MCF 10A (cell line): Measurements from ENCODE around the gene LDLRAD4. TPM values are rescaled to one million over a fixed set of nuclear protein-coding genes. Genes with fewer than 3 reads are reported as not detected.

Experiments
- BruUV-seq: library from RNA; stranded (reverse); fragments of 400-500 nt; replicated peaks from 2 replicates; lab custom pipeline; 2021; lab: Mats Ljungman, UMichigan
- CTCF ChIA-PET: fragments of 300-600 bp; sonication (Branson Sonifier 250); formaldehyde crosslinking; extraction: SDS; loops from one replicate; lab custom pipeline; 2021; ENCODE audit warnings: antibody characterized with exemption, inconsistent platforms; lab: Yijun Ruan, JAX
- POLR2A ChIA-PET: fragments of 300-600, 350-650 bp; sonication (Branson Sonifier 250); formaldehyde crosslinking; extraction: SDS; loops from one replicate; lab custom pipeline; 2020; ENCODE audit warnings: antibody characterized with exemption, inconsistent platforms; lab: Yijun Ruan, JAX
- DNase-seq: peaks from one replicate; pipeline ENCODE4 v3.0.0-alpha.2; 2018; ENCODE audit not compliant: unreplicated experiment
- H3K27ac Mint-ChIP-seq: one replicate; pipeline ENCODE4 v1.8.0; 2022; ENCODE audit warnings: mild to moderate bottlenecking, low read depth, mixed read lengths; ENCODE audit not compliant: unreplicated experiment
- H3K27me3 Mint-ChIP-seq: one replicate; pipeline ENCODE4 v1.8.0; 2022; ENCODE audit warnings: mixed read lengths; ENCODE audit not compliant: insufficient read depth, unreplicated experiment
- H3K36me3 Mint-ChIP-seq: one replicate; pipeline ENCODE4 v1.8.0; 2022; ENCODE audit warnings: mild to moderate bottlenecking, moderate library complexity, mixed read lengths; ENCODE audit not compliant: insufficient read depth, unreplicated experiment
- H3K4me1 Mint-ChIP-seq: one replicate; pipeline ENCODE4 v1.8.0; 2022; ENCODE audit warnings: mixed read lengths; ENCODE audit not compliant: insufficient read depth, unreplicated experiment
- H3K4me3 Mint-ChIP-seq: one replicate; pipeline ENCODE4 v1.8.0; 2022; ENCODE audit warnings: mild to moderate bottlenecking, moderate library complexity, mixed read lengths; ENCODE audit not compliant: unreplicated experiment
- H3K9me3 Mint-ChIP-seq: one replicate; pipeline ENCODE4 v1.8.0; 2022; ENCODE audit warnings: mixed read lengths; ENCODE audit not compliant: unreplicated experiment
- CTCF ChIP-seq: fragments of 200-600 bp; IDR thresholded peaks from one replicate; pipeline ENCODE4 v1.8.0; 2022; ENCODE audit warnings: antibody characterized with exemption, mild to moderate bottlenecking; ENCODE audit not compliant: unreplicated experiment
- intact Hi-C: fragments of 100-400 bp; cut with micrococcal nuclease; formaldehyde crosslinking; loops from 2 replicates; pipeline ENCODE4 v1.14.1; 2022
- total RNA-seq: library from RNA; stranded (reverse); gene quantifications from 2 replicates; pipeline ENCODE4 v1.2.3, GENCODE V29; 2022

The LDLRAD4 gene
- total RNA-seq, 1 experiment from 2014 or later, result not detected

GRCh38 chr18:13317801-13318200, 99.2 kb downstream of the LDLRAD4 start:
- no TSS peak for BruUV-seq
- intact Hi-C loops, result no loop called here
- no peak for DNase-seq
- Mint-ChIP-seq H3K36me3 (no peaks in the 10 kb centered on the region), H3K4me3 (no peak overlapping the region), H3K9me3 (peaks cover 41% of the 10 kb centered on the region), H3K27me3 (no peaks in the 10 kb centered on the region), H3K4me1 (no peaks in the 10 kb centered on the region), H3K27ac (no peak overlapping the region)
- TF ChIP-seq CTCF, result no peak
- ChIA-PET POLR2A (no interaction called here), CTCF (no interaction called here)

DNA sequence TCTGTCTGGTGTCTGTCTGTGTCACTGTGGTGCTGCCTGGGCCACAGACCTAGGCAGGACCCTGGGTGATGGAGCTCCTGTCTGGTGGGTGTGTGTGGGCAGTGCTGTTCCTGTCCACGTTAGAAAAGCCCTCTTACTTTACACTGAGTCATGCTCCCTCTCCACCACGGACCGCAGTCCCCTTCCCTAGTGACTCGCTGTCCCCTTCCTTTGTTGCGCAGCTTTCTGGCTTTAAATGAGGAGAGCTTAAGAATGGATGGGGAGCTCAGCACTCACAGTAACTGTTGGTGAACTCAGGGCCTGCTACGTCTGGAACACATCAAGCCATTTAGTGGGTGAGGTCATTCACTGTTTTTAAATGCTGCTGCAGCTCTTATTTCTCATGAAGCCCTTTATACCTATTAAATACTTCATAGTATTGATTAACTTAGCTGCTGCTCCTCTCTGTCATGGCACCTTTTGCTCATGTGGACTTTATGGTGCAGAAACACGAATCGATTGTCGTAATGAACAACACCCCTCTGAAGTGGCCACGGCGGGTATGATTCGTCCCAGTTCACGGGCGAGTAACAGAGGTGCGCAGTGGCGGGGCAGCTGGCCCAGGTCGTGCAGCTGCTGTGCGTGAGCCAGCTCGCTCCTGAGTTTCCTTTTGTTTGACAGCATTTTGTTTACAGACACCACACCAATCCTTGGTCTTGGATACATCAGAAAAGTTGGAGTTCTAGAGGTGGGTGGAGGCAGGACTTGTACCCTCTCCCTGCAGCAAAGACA, 100.4 kb downstream of the LDLRAD4 start:
- Mint-ChIP-seq H3K4me1 (no peaks in the 10 kb centered on the region), H3K9me3 (peaks cover 41% of the 10 kb centered on the region), H3K4me3 (no peak overlapping the region), H3K36me3 (no peaks in the 10 kb centered on the region), H3K27ac (no peak overlapping the region), H3K27me3 (no peaks in the 10 kb centered on the region)
- CTCF ChIA-PET, result no interaction called here
- DNase-seq, result no peak
- no TSS peak for BruUV-seq
- intact Hi-C loops, result no loop called here
- no peak for TF ChIP-seq CTCF
- POLR2A ChIA-PET, result no interaction called here

- BruUV-seq, result no TSS peak
- TF ChIP-seq CTCF, result no peak
- H3K9me3 Mint-ChIP-seq, result peaks cover 40% of the 10 kb centered on the region
- H3K4me1 Mint-ChIP-seq, result no peaks in the 10 kb centered on the region
- intact Hi-C loops, result no loop called here
- H3K27me3 Mint-ChIP-seq, result no peaks in the 10 kb centered on the region
- POLR2A ChIA-PET, result no interaction called here
- CTCF ChIA-PET, result no interaction called here
- H3K27ac Mint-ChIP-seq, result no peak overlapping the region
- no peak overlapping the region for H3K4me3 Mint-ChIP-seq
- H3K36me3 Mint-ChIP-seq, result no peaks in the 10 kb centered on the region
- DNase-seq, result no peak
These were observed 101.1 kb downstream of the LDLRAD4 start for GRCh38 chr18:13319629-13320028.

DNA sequence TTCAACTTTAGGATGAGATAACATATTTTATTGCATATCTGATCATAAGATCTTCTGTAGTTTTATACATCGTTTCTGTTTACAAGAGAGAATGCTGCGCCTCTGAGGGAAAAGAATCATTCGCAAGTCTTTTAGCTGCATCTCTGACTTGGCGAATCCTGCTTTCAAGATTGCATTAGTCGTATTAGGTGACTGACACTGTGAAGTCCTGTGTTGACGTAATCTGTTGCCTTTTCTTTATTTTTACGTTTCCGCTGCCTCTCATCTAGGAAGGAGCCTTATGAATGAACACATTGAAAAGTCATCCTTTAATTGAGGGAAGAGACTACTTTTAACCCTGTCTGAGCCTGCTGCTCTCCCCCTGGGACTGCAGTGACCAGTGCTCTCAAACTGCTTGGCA, 101.5 kb downstream of the LDLRAD4 start:
- H3K4me3 Mint-ChIP-seq, result no peak overlapping the region

More for the DNA sequence above, 101.5 kb downstream of the LDLRAD4 start:
- TF ChIP-seq CTCF, result no peak
- Mint-ChIP-seq H3K27me3 (no peaks in the 10 kb centered on the region), H3K27ac (no peak overlapping the region), H3K4me1 (no peaks in the 10 kb centered on the region), H3K9me3 (peaks cover 40% of the 10 kb centered on the region), H3K36me3 (no peaks in the 10 kb centered on the region)
- CTCF ChIA-PET, result no interaction called here
- no peak for DNase-seq
- intact Hi-C loops, result no loop called here
- POLR2A ChIA-PET, result no interaction called here
- no TSS peak for BruUV-seq
